HEK293 (cell line): ENCODE data around the gene ADM.

ENCODE experiments used
- CTCF ChIA-PET: fragments of 350-600 bp; formaldehyde crosslinking; extraction: SDS; loops from one replicate; lab custom pipeline; 2021; ENCODE audit warnings: antibody characterized with exemption; lab: Yijun Ruan, JAX
- POLR2A ChIA-PET: fragments of 300-600 bp; formaldehyde crosslinking; extraction: SDS; loops from one replicate; lab custom pipeline; 2020; ENCODE audit warnings: antibody characterized with exemption, inconsistent platforms; lab: Yijun Ruan, JAX
- H3K27ac ChIP-seq: fragments of 200-500 bp; sonication (Bioruptor generic); 2 replicates; pipeline ENCODE4 v1.5.1; 2014; ENCODE audit warnings: low read depth, low read length, control low read depth, inconsistent platforms; ENCODE audit errors: extremely low read depth
- H3K36me3 ChIP-seq, 2 experiments: fragments of 200-500 bp in 1 of 2; sonication (Bioruptor generic) in 1 of 2; 1 replicate in 1 of 2; 2 replicates in 1 of 2; pipeline ENCODE4 v1.5.1; 2014 to 2017; ENCODE audit warnings: inconsistent platforms in 2 of 2, low read length in 2 of 2; ENCODE audit not compliant: control insufficient read depth in 2 of 2, insufficient read depth in 1 of 2
- H3K4me1 ChIP-seq: fragments of 200-500 bp; sonication (Bioruptor generic); 2 replicates; pipeline ENCODE4 v1.5.1; 2014; ENCODE audit warnings: mild to moderate bottlenecking, low read length, inconsistent platforms; ENCODE audit not compliant: control insufficient read depth, insufficient read depth
- H3K4me3 ChIP-seq: 2 replicates; pipeline ENCODE4 v1.5.1; 2011; ENCODE audit warnings: low read depth, mild to moderate bottlenecking, control low read depth, low read length, moderate library complexity
- H3K9me3 ChIP-seq: fragments of 200-500 bp; sonication (Bioruptor generic); 2 replicates; pipeline ENCODE4 v1.5.1; 2014; ENCODE audit warnings: low read depth, low read length, inconsistent platforms; ENCODE audit not compliant: control insufficient read depth, insufficient read depth
- BCL11A ChIP-seq: fragments of 450-650 bp; formaldehyde crosslinking; IDR thresholded peaks from 2 replicates; pipeline ENCODE4 v1.5.1; 2016; ENCODE audit warnings: low read depth, missing biosample characterization, missing genetic modification characterization
- CTCF ChIP-seq: fragments of 450-650 bp; formaldehyde crosslinking; IDR thresholded peaks from 2 replicates; pipeline ENCODE4 v1.5.1; 2016; ENCODE audit warnings: missing biosample characterization, missing genetic modification characterization
- GFI1B ChIP-seq: fragments of 450-650 bp; formaldehyde crosslinking; IDR thresholded peaks from 2 replicates; pipeline ENCODE4 v1.5.1; 2016; ENCODE audit warnings: missing biosample characterization, missing genetic modification characterization
- HOXC10 ChIP-seq: sonication (generic); formaldehyde crosslinking; IDR thresholded peaks from 2 replicates; pipeline ENCODE4 v1.8.1; 2023; ENCODE audit warnings: mild to moderate bottlenecking, missing genetic modification reagents
- INSM2 ChIP-seq: fragments of 450-650 bp; formaldehyde crosslinking; IDR thresholded peaks from 2 replicates; pipeline ENCODE4 v1.5.1; 2016; ENCODE audit warnings: missing biosample characterization, missing genetic modification characterization
- KLF1 ChIP-seq: fragments of 450-650 bp; formaldehyde crosslinking; IDR thresholded peaks from 2 replicates; pipeline ENCODE4 v1.5.1; 2016; ENCODE audit warnings: missing biosample characterization, missing genetic modification characterization
- KLF9 ChIP-seq: fragments of 450-650 bp; formaldehyde crosslinking; IDR thresholded peaks from 2 replicates; pipeline ENCODE4 v1.5.1; 2016; ENCODE audit warnings: missing biosample characterization, missing genetic modification characterization, low read depth
- ZNF138 ChIP-seq: fragments of 450-650 bp; formaldehyde crosslinking; IDR thresholded peaks from 2 replicates; pipeline ENCODE4 v1.5.1; 2016; ENCODE audit warnings: missing biosample characterization, missing genetic modification characterization, borderline replicate concordance
- ZNF18 ChIP-seq: fragments of 450-650 bp; formaldehyde crosslinking; IDR thresholded peaks from 2 replicates; pipeline ENCODE4 v1.5.1; 2016; ENCODE audit warnings: missing biosample characterization, missing genetic modification characterization
- ZNF280D ChIP-seq: fragments of 450-650 bp; formaldehyde crosslinking; IDR thresholded peaks from 2 replicates; pipeline ENCODE4 v1.5.1; 2016; ENCODE audit warnings: missing biosample characterization, missing genetic modification characterization
- ZNF292 ChIP-seq: fragments of 450-650 bp; formaldehyde crosslinking; IDR thresholded peaks from 2 replicates; pipeline ENCODE4 v1.5.1; 2016; ENCODE audit warnings: low read depth, missing biosample characterization, missing genetic modification characterization, borderline replicate concordance
- ZNF37A ChIP-seq: fragments of 450-650 bp; IDR thresholded peaks from 2 replicates; pipeline ENCODE4 v1.5.1; 2018; ENCODE audit warnings: missing biosample characterization, missing genetic modification characterization
- ZNF391 ChIP-seq: fragments of 450-650 bp; formaldehyde crosslinking; IDR thresholded peaks from 2 replicates; pipeline ENCODE4 v1.5.1; 2016; ENCODE audit warnings: low read depth, missing biosample characterization, missing genetic modification characterization, borderline replicate concordance
- ZNF518A ChIP-seq: fragments of 450-650 bp; formaldehyde crosslinking; conservative IDR thresholded peaks from 2 replicates; pipeline ENCODE4 v1.5.1; 2016; ENCODE audit warnings: low read depth, missing biosample characterization, missing genetic modification characterization
- ZNF549 ChIP-seq: fragments of 450-650 bp; IDR thresholded peaks from 2 replicates; pipeline ENCODE4 v1.5.1; 2018; ENCODE audit warnings: missing biosample characterization, missing genetic modification characterization, mild to moderate bottlenecking, inconsistent platforms, moderate library complexity
- ZNF629 ChIP-seq: fragments of 450-650 bp; formaldehyde crosslinking; IDR thresholded peaks from 2 replicates; pipeline ENCODE4 v1.5.1; 2017; ENCODE audit warnings: missing biosample characterization, missing genetic modification characterization
- ZNF664 ChIP-seq: fragments of 450-650 bp; formaldehyde crosslinking; IDR thresholded peaks from 2 replicates; pipeline ENCODE4 v1.5.1; 2016; ENCODE audit warnings: missing biosample characterization, missing genetic modification characterization
- ZNF837 ChIP-seq: fragments of 450-650 bp; formaldehyde crosslinking; IDR thresholded peaks from 2 replicates; pipeline ENCODE4 v1.5.1; 2016; ENCODE audit warnings: missing biosample characterization, missing genetic modification characterization
- ZSCAN18 ChIP-seq: fragments of 450-650 bp; formaldehyde crosslinking; IDR thresholded peaks from 2 replicates; pipeline ENCODE4 v1.5.1; 2016; ENCODE audit warnings: missing biosample characterization, missing genetic modification characterization
- ZSCAN30 ChIP-seq: fragments of 450-650 bp; IDR thresholded peaks from 2 replicates; pipeline ENCODE4 v1.5.1; 2018; ENCODE audit warnings: missing biosample characterization, mild to moderate bottlenecking, missing genetic modification characterization, moderate library complexity

The ADM gene

GRCh38 chr11:10302359-10302743 is 2.5 kb upstream of the ADM start (continued):
- TF ChIP-seq HOXC10 (CRISPR knock-in tag) (no peak), ZNF664 (tag by site-specific recombination) (no peak), KLF9 (tag by site-specific recombination) (no peak), ZNF138 (no peak)
- TF ChIP-seq, all 188 proteins: peak for 2

- Histone ChIP-seq H3K4me3 (peak overlapping the region; percentile 48), H3K4me1 (no peaks in the 10 kb centered on the region), H3K27ac (peak overlapping the region; percentile 86; the same call in 1 of the 2 replicates), H3K36me3 (peaks cover 0 to 16% of the 10 kb centered on the region in 2 experiments; a peak in 1 of 3 replicates), H3K9me3 (no peaks in the 10 kb centered on the region)
- CTCF ChIA-PET = interaction anchor here (0.7 to 6.8 kb wide), 11 partner anchors 17 to 990 kb away, joined by 3 to 68 read pairs (median 4); no protein-coding TSS in a partner anchor
- POLR2A ChIA-PET = interaction anchor here (0.9 to 3.1 kb wide), 15 partner anchors 10 to 729 kb away, joined by 3 to 20 read pairs (median 4); partner anchors contain the start of genes RNF141 and WEE1
- TF ChIP-seq ZNF37A (tag by site-specific recombination) = no peak
- TF ChIP-seq ZNF629 (tag by site-specific recombination) = no peak
- no peak for TF ChIP-seq GFI1B (tag by site-specific recombination)
- TF ChIP-seq ZNF391 (tag by site-specific recombination) = no peak
- no peak for TF ChIP-seq ZNF18 (tag by site-specific recombination)
- no peak for TF ChIP-seq BCL11A (tag by site-specific recombination)
- no peak for TF ChIP-seq CTCF (tag by site-specific recombination)
- no peak for TF ChIP-seq ZNF837
- no peak for TF ChIP-seq ZSCAN18 (tag by site-specific recombination)
- TF ChIP-seq ZNF280D (tag by site-specific recombination) = no peak
- no peak for TF ChIP-seq ZNF292
- TF ChIP-seq INSM2 (tag by site-specific recombination) = no peak
- TF ChIP-seq ZNF549 = no peak
- 0 out of 2 replicates have a peak, but pooled peaks have one; percentile 17 for TF ChIP-seq KLF1 (tag by site-specific recombination)
- no peak for TF ChIP-seq ZNF518A (tag by site-specific recombination)
- TF ChIP-seq ZSCAN30 = no peak
Measured at GRCh38 chr11:10302744-10303557, 1.9 kb upstream of the ADM start.
